Lower lobe of right lung (tissue), 2 donors: ENCODE measurements around the gene MGARP. TPM values are rescaled to one million over a fixed set of nuclear protein-coding genes. Genes with fewer than 3 reads are reported as not detected.
"Not testable (repeated sequence)": the region's sequence is repeated elsewhere in the genome, so short reads cannot be mapped to it uniquely, and the experiment has no call there.

ENCODE experiments used
- ATAC-seq, 2 donors: fragments of 200-7000 bp; cut with Tn5 transposase; one replicate each; pipeline ENCODE4 v1.9.1; 2020 to 2022; ENCODE audit warnings: mild to moderate bottlenecking in 2 of 2, moderate library complexity in 2 of 2
- DNase-seq: peaks from one replicate; pipeline ENCODE4 v3.0.0-alpha.2; 2020
- H3K27ac ChIP-seq: fragments of 200-600 bp; one replicate; pipeline ENCODE4 v1.8.0; 2022
- H3K27me3 ChIP-seq: fragments of 200-600 bp; one replicate; pipeline ENCODE4 v1.8.0; 2022; ENCODE audit warnings: low read depth
- H3K36me3 ChIP-seq: fragments of 200-600 bp; one replicate; pipeline ENCODE4 v1.8.0; 2022; ENCODE audit warnings: mild to moderate bottlenecking
- H3K4me1 ChIP-seq: fragments of 200-600 bp; one replicate; pipeline ENCODE4 v1.8.0; 2022
- H3K4me3 ChIP-seq: fragments of 200-600 bp; one replicate; pipeline ENCODE4 v1.8.0; 2022; ENCODE audit warnings: mild to moderate bottlenecking
- H3K9me3 ChIP-seq: fragments of 200-600 bp; one replicate; pipeline ENCODE4 v1.8.0; 2022
- CTCF ChIP-seq: fragments of 200-600 bp; IDR thresholded peaks from one replicate; pipeline ENCODE4 v1.8.0; 2022; ENCODE audit warnings: antibody characterized with exemption, mild to moderate bottlenecking
- intact Hi-C: fragments of 100-400 bp; cut with DNase I; formaldehyde crosslinking; loops from one replicate; pipeline ENCODE4 v1.11.0; 2022
- long read RNA-seq: library from polyadenylated mRNA; unstranded; transcript quantifications from one replicate; pipeline ENCODE4 v2.0.0, GENCODE V29; 2021
- total RNA-seq: library from RNA; stranded (reverse); fragmentation: NEBNext Ultra II Directional; extraction: Animal tissue kit (Norgen Biotek cat#: 25700); gene quantifications from one replicate; pipeline ENCODE4 v1.2.1, GENCODE V29; 2021
- donor health status: DM: no; HTN: yes; CAD: no; lungs with severe emphysema.

MGARP gene
- not detected for total RNA-seq
- long read RNA-seq: 0 reads

DNA sequence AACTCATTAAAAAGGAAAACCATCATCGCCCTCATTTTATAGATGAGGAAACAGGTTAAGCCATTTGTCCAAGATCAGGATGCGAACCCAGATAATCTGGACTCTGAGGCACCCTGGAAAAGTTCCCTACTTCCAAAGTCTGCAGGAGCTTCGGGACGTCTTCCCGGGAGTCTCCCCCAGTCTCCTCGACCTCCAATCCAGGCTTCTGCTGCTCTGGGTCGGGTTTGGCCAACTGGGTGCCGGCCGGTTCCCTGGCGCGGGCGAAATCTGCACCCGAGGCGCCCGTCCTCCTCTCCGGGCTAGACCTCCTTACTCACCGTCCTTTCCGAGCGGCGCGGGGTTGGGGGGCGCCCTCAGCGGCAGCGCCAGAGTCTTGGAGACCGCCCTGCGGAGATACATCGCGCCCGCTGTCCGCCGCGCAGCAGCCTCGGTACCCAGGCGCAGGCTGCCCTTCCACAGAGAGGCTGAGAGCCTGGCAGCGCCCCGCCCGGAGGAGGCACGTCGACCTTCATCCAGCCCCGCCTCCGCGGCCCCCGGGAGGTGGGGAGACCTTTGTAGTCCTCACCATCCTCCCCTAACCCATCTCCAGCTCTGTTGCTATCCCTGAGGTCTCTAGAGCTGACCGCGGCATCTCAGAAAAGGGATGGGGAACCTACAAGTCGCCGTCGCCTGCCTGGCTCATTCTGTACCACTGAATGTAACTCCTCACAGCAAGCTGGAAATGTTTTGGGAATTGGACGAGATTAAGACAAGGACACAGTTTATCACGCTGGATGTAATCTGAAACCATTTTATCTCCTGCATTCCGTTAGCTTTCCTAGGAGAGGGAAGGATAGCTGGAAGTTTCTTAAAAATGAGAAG lies at the start of gene MGARP:
MGARP (minus strand) TSS at position 466 of the 861 bp plus-strand sequence; CDS start at position 399, 67 bp downstream.
- intact Hi-C loops: no loop called here
- Histone ChIP-seq H3K9me3 (no peaks in the 10 kb centered on the region), H3K27ac (no peak within 1 kb of the TSS), H3K27me3 (peaks cover 43% of the 10 kb centered on the region), H3K36me3 (no peaks in the 10 kb centered on the region), H3K4me1 (peaks cover 15% of the 10 kb centered on the region), H3K4me3 (peak within 1 kb of the TSS; percentile 43)
- DNase-seq: peak; percentile 49
- no peak for TF ChIP-seq CTCF
- peak; percentile 58 to 78 for ATAC-seq

GRCh38 chr4:139329665-139330200 lies 49.7 kb upstream of the MGARP start:
- Histone ChIP-seq H3K27ac (no peak overlapping the region), H3K4me3 (no peak overlapping the region), H3K27me3 (no peaks in the 10 kb centered on the region), H3K9me3 (no peaks in the 10 kb centered on the region), H3K4me1 (no peaks in the 10 kb centered on the region), H3K36me3 (peaks cover 10% of the 10 kb centered on the region)
- intact Hi-C loops: no loop called here
- DNase-seq: no peak
- TF ChIP-seq CTCF: no peak
- ATAC-seq: no peak

DNA sequence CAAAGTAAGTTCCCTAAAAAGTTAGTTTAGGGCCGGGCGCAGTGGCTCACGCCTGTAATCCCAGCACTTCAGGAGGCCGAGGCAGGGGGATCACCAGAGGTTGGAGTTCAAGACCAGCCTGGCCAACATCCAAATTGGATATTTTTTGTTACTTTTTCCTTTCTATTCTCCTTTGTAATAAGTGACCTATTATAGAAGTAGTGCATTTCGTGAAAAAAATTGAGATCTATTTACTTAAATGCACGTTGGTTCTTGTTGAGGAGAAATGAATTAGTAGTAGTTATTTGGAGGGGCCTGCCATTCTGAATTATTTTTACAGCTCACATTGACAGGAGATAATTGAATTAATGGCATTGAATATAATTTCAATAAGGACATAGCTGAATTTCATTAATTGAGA lies 44.6 kb upstream of the MGARP start:
- Histone ChIP-seq H3K27ac (no peak overlapping the region), H3K27me3 (no peaks in the 10 kb centered on the region), H3K36me3 (peaks cover 4% of the 10 kb centered on the region), H3K4me3 (no peak overlapping the region), H3K4me1 (peaks cover 11% of the 10 kb centered on the region), H3K9me3 (no peaks in the 10 kb centered on the region)
- ATAC-seq: no peak
- no peak for TF ChIP-seq CTCF
- intact Hi-C loops: no loop called here
- DNase-seq: no peak

DNA sequence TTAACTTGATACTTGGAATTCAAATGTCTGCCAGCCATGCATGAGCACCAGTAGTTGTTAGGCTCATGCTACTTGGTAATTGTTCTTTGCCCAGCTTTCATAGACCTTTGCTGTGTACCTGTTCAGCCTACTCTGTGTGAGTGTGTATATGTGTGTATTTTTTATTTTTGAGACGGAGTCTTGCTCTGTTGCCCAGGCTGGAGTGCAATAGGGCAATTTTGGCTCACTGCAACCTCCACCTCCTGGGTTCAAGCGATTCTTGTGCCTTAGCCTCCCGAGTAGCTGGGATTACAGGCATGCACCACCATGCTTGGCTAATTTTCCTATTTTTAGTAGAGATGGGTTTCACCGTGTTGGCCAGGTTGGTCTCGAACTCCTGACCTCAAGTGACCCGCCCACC lies 42.5 kb upstream of the MGARP start:
- H3K27me3 ChIP-seq, ATAC-seq, H3K4me3 ChIP-seq, H3K9me3 ChIP-seq, DNase-seq, intact Hi-C loops, H3K36me3 ChIP-seq, H3K27ac ChIP-seq: not testable (repeated sequence)
- peaks cover 12% of the 10 kb centered on the region for H3K4me1 ChIP-seq

GRCh38 chr4:139322070-139322469 lies 42.0 kb upstream of the MGARP start:
- DNase-seq, H3K27ac ChIP-seq, H3K36me3 ChIP-seq, H3K27me3 ChIP-seq, ATAC-seq, intact Hi-C loops, H3K4me3 ChIP-seq, H3K9me3 ChIP-seq: not testable (repeated sequence)
- peaks cover 13% of the 10 kb centered on the region for H3K4me1 ChIP-seq

GRCh38 chr4:139319571-139319970 lies 39.5 kb upstream of the MGARP start:
- H3K9me3 ChIP-seq: no peaks in the 10 kb centered on the region
- no peak for ATAC-seq
- TF ChIP-seq CTCF: no peak
- H3K4me3 ChIP-seq: no peak overlapping the region
- intact Hi-C loops: no loop called here
- H3K4me1 ChIP-seq: peaks cover 16% of the 10 kb centered on the region
- DNase-seq: no peak
- no peaks in the 10 kb centered on the region for H3K27me3 ChIP-seq
- no peak overlapping the region for H3K27ac ChIP-seq
- no peaks in the 10 kb centered on the region for H3K36me3 ChIP-seq
